HCT116 (cell line): Measurements from ENCODE around the gene CRACDL. TPM values are rescaled to one million over a fixed set of nuclear protein-coding genes. Genes with fewer than 3 reads are reported as not detected.

Source experiments
- ATAC-seq: fragments of 200-7000 bp; cut with Tn5 transposase; 2 replicates; pipeline ENCODE4 v1.9.1; 2020; ENCODE audit warnings: mild to moderate bottlenecking, moderate library complexity
- BruUV-seq: library from RNA; stranded (reverse); fragments of 400-500 nt; replicated peaks from 2 replicates; lab custom pipeline; 2021; lab: Mats Ljungman, UMichigan
- CTCF ChIA-PET: fragments of 300-600 bp; sonication (Branson Sonifier 250); formaldehyde crosslinking; loops from one replicate; lab custom pipeline; 2021; ENCODE audit warnings: antibody characterized with exemption; lab: Charles Lee
- POLR2A ChIA-PET: fragments of 300-600, 350-600 bp; sonication (Branson Sonifier 250); formaldehyde crosslinking; loops from one replicate; lab custom pipeline; 2021; ENCODE audit warnings: antibody characterized with exemption; lab: Charles Lee
- RAD21 ChIA-PET, 2 experiments: fragments of 300-600 bp; sonication (Branson Sonifier 250); formaldehyde crosslinking; loops; one replicate each; lab custom pipeline; 2023; ENCODE audit warnings: low total read pairs in 2 of 2; ENCODE audit not compliant: uncharacterized antibody in 2 of 2, unreplicated experiment in 2 of 2, low non-redundant PET in 1 of 2; lab: Charles Lee
- DNase-seq: peaks from one replicate; pipeline ENCODE4 v3.0.0-alpha.2; 2010; ENCODE audit warnings: low read depth, low spot score
- H2AFZ ChIP-seq: fragments of 200-600 bp; shearing (Covaris generic), sonication (generic); 2 replicates; pipeline ENCODE4 v1.6.1; 2017; ENCODE audit warnings: low read depth, mixed run types, mixed read lengths, antibody characterized with exemption, low read length; ENCODE audit not compliant: poor library complexity, severe bottlenecking
- H3K27ac ChIP-seq: 2 replicates; pipeline ENCODE4 v1.5.1; 2012; ENCODE audit warnings: low read depth, low read length
- H3K27me3 ChIP-seq: fragments of 200-600 bp; sonication (generic); 2 replicates; pipeline ENCODE4 v1.6.1; 2016; ENCODE audit warnings: mixed run types, low read length, mixed read lengths; ENCODE audit not compliant: insufficient read depth
- H3K36me3 ChIP-seq, 2 experiments: fragments of 200-500 bp in 1 of 2; fragments of 200-600 bp in 1 of 2; sonication (Bioruptor generic) in 1 of 2; sonication (generic) in 1 of 2; 2 replicates each; pipeline versions ENCODE4 v1.5.1 to v1.6.1; 2014 to 2016; ENCODE audit warnings: low read length in 2 of 2, inconsistent platforms in 1 of 2, mixed read lengths in 1 of 2, mixed run types in 1 of 2; ENCODE audit not compliant: insufficient read depth in 2 of 2, control insufficient read depth in 1 of 2
- H3K4me1 ChIP-seq, 2 experiments: fragments of 200-600 bp in 1 of 2; sonication (generic) in 1 of 2; 2 replicates each; pipeline versions ENCODE4 v1.5.1 to v1.6.1; 2012 to 2017; ENCODE audit warnings: low read length in 2 of 2, inconsistent platforms in 1 of 2, mild to moderate bottlenecking in 1 of 2, mixed read lengths in 1 of 2, mixed run types in 1 of 2, moderate library complexity in 1 of 2; ENCODE audit not compliant: insufficient read depth in 2 of 2, control insufficient read depth in 1 of 2
- H3K4me2 ChIP-seq: fragments of 200-600 bp; sonication (generic); 2 replicates; pipeline ENCODE4 v1.6.1; 2017; ENCODE audit warnings: mixed run types, low read length, mixed read lengths
- H3K4me3 ChIP-seq, 2 experiments: fragments of 200-600 bp in 1 of 2; sonication (generic) in 1 of 2; replicated peaks in 1 of 2; 2 replicates each; pipeline ENCODE4 v1.5.1; 2011 to 2016; ENCODE audit warnings: low read length in 2 of 2, control low read depth in 1 of 2, low read depth in 1 of 2, mild to moderate bottlenecking in 1 of 2, mixed read lengths in 1 of 2, mixed run types in 1 of 2
- H3K79me2 ChIP-seq: fragments of 200-600 bp; sonication (generic); 2 replicates; pipeline ENCODE4 v1.6.1; 2017; ENCODE audit warnings: mild to moderate bottlenecking, mixed run types, low read length, moderate library complexity, mixed read lengths; ENCODE audit not compliant: insufficient read depth
- H3K9ac ChIP-seq: fragments of 200-600 bp; sonication (generic); 2 replicates; pipeline ENCODE4 v1.6.1; 2016; ENCODE audit warnings: low read length, mixed read lengths
- H3K9me2 ChIP-seq: fragments of 200-600 bp; sonication (generic), shearing (Covaris generic); 2 replicates; pipeline ENCODE4 v1.6.1; 2017; ENCODE audit warnings: mixed run types, mild to moderate bottlenecking, moderate library complexity; ENCODE audit not compliant: insufficient read depth
- H3K9me3 ChIP-seq, 2 experiments: fragments of 200-500 bp in 1 of 2; fragments of 200-600 bp in 1 of 2; sonication (Bioruptor generic) in 1 of 2; sonication (generic) in 1 of 2; 2 replicates each; pipeline ENCODE4 v1.6.1; 2014 to 2017; ENCODE audit warnings: low read length in 2 of 2, mixed read lengths in 2 of 2, inconsistent platforms in 1 of 2, low read depth in 1 of 2, mild to moderate bottlenecking in 1 of 2, mixed run types in 1 of 2, moderate library complexity in 1 of 2; ENCODE audit not compliant: control insufficient read depth in 1 of 2, insufficient read depth in 1 of 2
- H4K20me1 ChIP-seq: fragments of 200-600 bp; sonication (generic), shearing (Covaris generic); 2 replicates; pipeline ENCODE4 v1.6.1; 2017; ENCODE audit warnings: mixed run types, mild to moderate bottlenecking, moderate library complexity; ENCODE audit not compliant: insufficient read depth
- ATF3 ChIP-seq: IDR thresholded peaks from 2 replicates; pipeline ENCODE4 v1.6.1; 2012
- CBX3 ChIP-seq: IDR thresholded peaks from 2 replicates; pipeline ENCODE4 v1.6.1; 2012; ENCODE audit warnings: low read depth
- CEBPB ChIP-seq: IDR thresholded peaks from 2 replicates; pipeline ENCODE4 v1.6.1; 2012; ENCODE audit warnings: low read depth
- EGR1 ChIP-seq: IDR thresholded peaks from 2 replicates; pipeline ENCODE4 v1.6.1; 2012; ENCODE audit warnings: low read depth
- ELF1 ChIP-seq: IDR thresholded peaks from 2 replicates; pipeline ENCODE4 v1.6.1; 2012; ENCODE audit warnings: low read depth, borderline replicate concordance
- EZH2 ChIP-seq: fragments of 200-600 bp; sonication (generic); IDR thresholded peaks from 2 replicates; pipeline ENCODE4 v1.6.1; 2017; ENCODE audit warnings: antibody characterized with exemption, mixed run types
- MAX ChIP-seq: IDR thresholded peaks from 2 replicates; pipeline ENCODE4 v1.6.1; 2012
- POLR2AphosphoS5 ChIP-seq: IDR thresholded peaks from 2 replicates; pipeline ENCODE4 v1.6.1; 2011; ENCODE audit warnings: mild to moderate bottlenecking, low read depth, low read length, moderate library complexity
- RAD21 ChIP-seq: IDR thresholded peaks from 2 replicates; pipeline ENCODE4 v1.6.1; 2012; ENCODE audit warnings: low read depth, mild to moderate bottlenecking
- REST ChIP-seq: IDR thresholded peaks from 2 replicates; pipeline ENCODE4 v1.6.1; 2012; ENCODE audit warnings: low read depth
- SIN3A ChIP-seq: IDR thresholded peaks from 2 replicates; pipeline ENCODE4 v1.6.1; 2012; ENCODE audit warnings: low read depth
- SP1 ChIP-seq: IDR thresholded peaks from 2 replicates; pipeline ENCODE4 v1.6.1; 2012; ENCODE audit warnings: low read depth
- SRF ChIP-seq: IDR thresholded peaks from 2 replicates; pipeline ENCODE4 v1.6.1; 2012; ENCODE audit warnings: low read depth
- TCF7L2 ChIP-seq: IDR thresholded peaks from 2 replicates; pipeline ENCODE4 v1.7.0; 2011; ENCODE audit warnings: borderline replicate concordance, inconsistent platforms; ENCODE audit not compliant: insufficient read depth, insufficient read length; ENCODE audit errors: extremely low read depth
- YY1 ChIP-seq: IDR thresholded peaks from 2 replicates; pipeline ENCODE4 v1.6.1; 2011; ENCODE audit warnings: low read length, low read depth, moderate library complexity, mild to moderate bottlenecking; ENCODE audit not compliant: insufficient replicate concordance; ENCODE audit errors: extremely low read depth
- ZNF274 ChIP-seq: fragments of 200-500 bp; sonication (Bioruptor generic); IDR thresholded peaks from 2 replicates; pipeline ENCODE4 v1.6.1; 2014; ENCODE audit warnings: mild to moderate bottlenecking, low read depth, low read length, inconsistent platforms
- intact Hi-C: fragments of 100-400 bp; cut with micrococcal nuclease; formaldehyde crosslinking; loops from 2 replicates; pipeline ENCODE4 v1.10.0; 2022
- total RNA-seq: library from RNA; stranded (reverse); gene quantifications from one replicate; pipeline ENCODE4 v1.2.1, GENCODE V29; 2021; ENCODE audit not compliant: unreplicated experiment

CRACDL gene
- total RNA-seq, 1 experiment from 2014 or later = 1.1 TPM

- Histone ChIP-seq H3K4me3 (no peak overlapping the region), H2AFZ (no peak overlapping the region)
These were observed 65.4 kb downstream of the CRACDL start for GRCh38 chr2:98870516-98871158.

More at GRCh38 chr2:98870516-98871158, 65.4 kb downstream of the CRACDL start:
- ATAC-seq = no peak
- intact Hi-C loops = no loop called here
- Histone ChIP-seq H3K4me1 (peaks cover 0 to 15% of the 10 kb centered on the region in 2 experiments; a peak in 2 of 4 replicates), H3K79me2 (no peaks in the 10 kb centered on the region), H3K4me2 (no peak overlapping the region), H4K20me1 (no peaks in the 10 kb centered on the region), H3K9me2 (no peaks in the 10 kb centered on the region), H3K36me3 (no peaks in the 10 kb centered on the region), H3K9me3 (no peaks in the 10 kb centered on the region), H3K27ac (no peak overlapping the region), H3K9ac (no peak overlapping the region), H3K27me3 (no peaks in the 10 kb centered on the region)
- TF ChIP-seq ATF3 = no peak
- TF ChIP-seq REST = no peak
- no peak for TF ChIP-seq CBX3
- no peak for TF ChIP-seq YY1
- no peak for TF ChIP-seq SP1
- no peak for TF ChIP-seq EGR1
- no peak for TF ChIP-seq MAX
- TF ChIP-seq CEBPB = no peak
- no peak for TF ChIP-seq ELF1
- no peak for TF ChIP-seq ZNF274
- no peak for TF ChIP-seq RAD21
- no peak for TF ChIP-seq POLR2AphosphoS5
- TF ChIP-seq EZH2 = no peak
- no peak for TF ChIP-seq SIN3A
- TF ChIP-seq TCF7L2 = no peak
- no peak for TF ChIP-seq SRF
- ChIA-PET CTCF (no interaction called here), RAD21 (no interaction called here), POLR2A (no interaction called here)
- no TSS peak for BruUV-seq
- no peak for DNase-seq
